ENCODE results near the gene UGT1A6.
"Not testable (repeated sequence)": the region's sequence is repeated elsewhere in the genome, so short reads cannot be mapped to it uniquely, and the experiment has no call there.

UGT1A6 gene

DNA sequence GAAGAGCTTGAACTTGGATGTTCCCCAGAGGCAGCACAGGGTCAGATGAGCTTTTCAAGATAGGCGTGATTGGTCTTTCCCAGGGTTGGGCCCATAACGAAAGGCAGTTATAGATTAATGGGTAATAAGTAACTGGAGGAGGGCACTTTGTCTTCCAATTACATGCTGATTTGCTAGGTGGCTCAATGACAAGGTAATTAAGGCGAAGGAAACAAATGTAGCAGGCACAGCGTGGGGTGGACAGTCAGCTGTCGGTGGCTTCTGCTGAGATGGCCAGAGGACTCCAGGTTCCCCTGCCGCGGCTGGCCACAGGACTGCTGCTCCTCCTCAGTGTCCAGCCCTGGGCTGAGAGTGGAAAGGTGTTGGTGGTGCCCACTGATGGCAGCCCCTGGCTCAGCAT, 25.9 kb downstream of the UGT1A6 start, which contains the start of gene UGT1A4:
Gene UGT1A4 (plus strand): TSS at position 185 of the 400 bp plus-strand sequence. CDS start 85 bp downstream, at position 270.
- DNase-seq (ENCODE audit: low read depth in 2 of 2): no peak

DNA sequence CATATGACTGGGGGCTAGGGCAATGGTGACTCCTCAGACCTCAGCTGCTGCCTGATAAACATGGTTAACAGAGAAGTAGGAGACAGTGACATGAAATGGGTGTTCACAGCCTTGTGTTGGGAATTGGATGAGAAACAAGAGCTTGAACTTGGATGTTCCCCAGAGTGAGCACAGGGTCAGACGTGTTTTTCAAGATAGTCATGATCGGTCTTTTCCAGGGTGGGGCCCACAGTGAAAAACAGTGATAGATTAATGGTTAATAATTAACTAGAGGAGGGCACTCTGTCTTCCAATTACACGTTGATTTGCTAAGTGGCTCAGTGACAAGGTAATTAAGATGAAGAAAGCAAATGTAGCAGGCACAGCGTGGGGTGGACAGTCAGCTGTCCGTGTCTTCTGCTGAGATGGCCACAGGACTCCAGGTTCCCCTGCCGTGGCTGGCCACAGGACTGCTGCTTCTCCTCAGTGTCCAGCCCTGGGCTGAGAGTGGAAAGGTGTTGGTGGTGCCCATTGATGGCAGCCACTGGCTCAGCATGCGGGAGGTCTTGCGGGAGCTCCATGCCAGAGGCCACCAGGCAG, 36.1 kb downstream of the UGT1A6 start, which contains the start of gene UGT1A3:
Gene UGT1A3 (plus strand): TSS at position 320 of the 579 bp plus-strand sequence. CDS start 85 bp downstream, at position 405.
- DNase-seq (ENCODE audit: low read depth in 2 of 2): no peak

DNA sequence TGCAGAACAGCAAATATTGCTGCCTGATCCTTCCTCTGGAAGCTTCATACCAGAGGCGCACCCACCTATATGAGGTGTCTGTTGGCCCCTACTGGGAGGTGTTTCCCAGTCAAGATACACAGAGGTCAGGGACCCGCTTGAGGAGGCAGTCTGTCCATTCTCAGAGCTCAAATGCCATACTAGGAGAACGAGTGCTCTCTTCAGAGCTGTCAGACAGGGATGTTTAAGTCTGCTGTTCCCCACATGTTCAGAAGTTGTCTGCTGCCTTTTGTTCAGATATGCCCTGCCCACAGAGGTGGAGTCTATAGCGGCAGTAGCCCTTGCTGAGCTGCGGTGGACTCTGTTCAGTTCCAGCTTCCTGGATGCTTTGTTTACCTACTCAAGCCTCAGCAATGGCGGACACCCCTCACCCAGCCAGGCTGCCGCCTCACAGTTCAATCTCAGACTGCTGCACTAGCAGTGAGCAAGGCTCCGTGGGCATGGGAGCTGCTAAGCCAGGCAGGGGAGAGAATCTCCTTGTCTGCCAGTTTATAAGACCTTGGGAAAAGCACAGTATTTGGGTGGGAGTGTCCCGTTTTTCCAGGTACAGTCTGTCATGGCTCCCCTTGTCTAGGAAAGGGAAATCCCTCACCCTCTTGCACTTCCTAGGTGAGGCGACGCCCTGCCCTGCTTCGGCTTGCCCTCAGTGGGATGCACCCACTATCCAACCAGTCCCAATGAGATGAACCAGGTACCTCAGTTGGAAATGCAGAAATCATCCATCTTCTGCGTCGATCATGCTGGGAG, 44.4 kb downstream of the UGT1A6 start:
- DNase-seq (ENCODE audit: low read depth in 2 of 2): not testable (repeated sequence)

DNA sequence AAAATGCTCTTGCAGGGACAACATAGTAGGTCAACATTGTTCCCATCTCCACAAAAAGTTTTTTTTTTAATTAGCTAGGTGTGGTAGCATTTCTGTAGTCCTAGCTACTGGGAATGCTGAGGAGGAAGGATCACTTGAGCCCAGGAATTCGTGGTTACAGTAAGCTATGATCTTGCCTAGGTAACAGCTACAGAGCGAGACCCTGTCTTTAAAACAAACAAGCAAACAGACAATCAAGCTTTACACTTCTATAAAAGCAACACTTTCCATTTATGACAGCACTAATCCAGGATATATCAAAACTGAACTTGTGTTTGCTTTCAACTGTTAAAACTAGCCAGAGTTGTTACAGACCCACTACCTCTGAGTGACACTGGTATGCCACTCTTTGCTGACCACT, 48.2 kb downstream of the UGT1A6 start:
- no peak for DNase-seq (ENCODE audit: low read depth in 2 of 2)

DNA sequence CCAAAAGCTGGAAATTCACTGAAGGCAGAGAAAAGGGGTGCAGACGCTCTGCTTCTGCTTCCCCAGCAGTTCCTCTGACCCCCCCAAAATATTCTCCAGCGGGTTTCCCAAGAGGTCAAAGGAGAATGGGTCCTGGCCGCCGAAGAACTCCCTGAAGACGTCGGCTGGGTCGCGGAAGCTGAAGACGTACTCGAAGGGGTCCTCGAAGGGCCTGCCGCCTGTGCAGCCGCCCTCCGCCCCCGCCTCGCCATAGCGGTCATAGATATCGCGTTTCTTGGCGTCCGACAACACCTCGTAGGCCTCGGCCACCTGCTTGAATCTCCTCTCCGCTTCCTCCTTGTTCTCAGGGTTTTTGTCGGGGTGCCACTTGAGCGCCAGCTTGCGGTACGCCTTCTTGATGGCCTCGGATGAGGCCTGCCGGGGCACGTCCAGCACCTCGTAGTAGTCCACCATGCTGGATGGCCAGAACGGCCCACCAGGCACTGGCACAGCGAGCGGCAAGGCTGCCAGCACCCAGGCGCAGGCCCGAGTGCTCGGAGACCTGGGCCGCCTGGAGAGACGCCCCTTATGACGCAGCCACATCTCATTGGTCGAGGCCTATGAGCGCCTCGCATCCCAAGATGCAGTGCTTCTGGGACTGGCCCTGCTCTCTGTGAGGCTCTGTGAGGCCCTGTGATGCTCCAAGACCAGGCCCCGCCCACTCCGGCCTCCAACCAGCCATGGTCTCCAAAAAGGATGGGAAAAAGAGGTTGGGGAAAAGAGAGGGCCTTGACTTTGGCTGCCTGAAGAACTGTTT, 51.0 kb downstream of the UGT1A6 start:
- DNase-seq (ENCODE audit: low read depth in 2 of 2): no peak

DNA sequence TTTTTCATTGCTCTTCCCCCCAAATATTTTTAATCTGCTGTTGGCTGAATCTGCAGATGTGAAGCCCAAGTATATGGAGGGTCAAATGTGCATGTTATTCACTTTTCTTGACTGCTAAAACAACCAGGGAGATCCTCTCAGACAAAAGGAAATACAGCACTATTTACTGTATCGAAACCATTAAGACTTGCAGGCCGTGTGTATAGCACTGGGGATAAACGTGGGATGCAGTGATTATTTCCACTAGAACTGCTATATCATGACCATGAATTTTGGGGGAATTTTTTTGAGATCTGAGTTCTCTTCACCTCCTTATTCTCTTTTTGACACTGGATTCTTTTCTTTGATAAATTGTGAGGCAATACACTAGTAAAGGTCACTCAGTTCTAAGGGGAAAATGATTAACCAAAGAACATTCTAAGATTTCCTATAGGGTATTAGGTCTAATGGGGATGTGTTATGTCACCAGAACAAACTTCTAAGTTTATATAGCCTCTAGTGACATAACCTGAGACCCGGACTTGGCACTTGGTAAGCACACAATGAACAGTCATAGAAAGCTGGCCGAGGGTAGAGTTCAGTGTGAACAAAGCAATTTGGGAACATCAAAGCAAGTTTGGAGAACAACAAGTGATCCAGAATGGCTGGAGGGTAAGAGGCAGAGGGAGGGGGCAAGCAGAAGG, 52.5 kb downstream of the UGT1A6 start:
- DNase-seq (ENCODE audit: low read depth in 2 of 2): no peak

DNA sequence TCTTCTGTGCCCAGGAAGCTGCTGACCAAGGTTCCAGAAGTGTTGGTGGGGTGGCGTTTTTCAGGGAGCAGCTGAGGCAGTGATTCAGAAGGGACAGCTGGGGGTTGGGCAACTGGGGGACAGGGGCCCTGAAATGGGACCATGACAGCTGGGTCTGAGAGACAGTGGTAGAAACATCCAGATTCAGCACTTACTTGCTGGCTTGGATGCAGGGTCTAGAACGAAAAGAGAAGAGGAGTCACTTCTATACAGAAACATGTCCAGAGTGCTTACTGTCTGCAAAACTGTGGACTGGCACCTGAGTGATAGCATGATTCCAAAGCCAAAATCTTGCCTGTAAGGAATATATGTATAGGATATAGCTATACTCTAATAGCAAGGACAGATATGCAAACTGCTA, 53.1 kb downstream of the UGT1A6 start:
- not testable (repeated sequence) for DNase-seq (ENCODE audit: low read depth in 2 of 2)

DNA sequence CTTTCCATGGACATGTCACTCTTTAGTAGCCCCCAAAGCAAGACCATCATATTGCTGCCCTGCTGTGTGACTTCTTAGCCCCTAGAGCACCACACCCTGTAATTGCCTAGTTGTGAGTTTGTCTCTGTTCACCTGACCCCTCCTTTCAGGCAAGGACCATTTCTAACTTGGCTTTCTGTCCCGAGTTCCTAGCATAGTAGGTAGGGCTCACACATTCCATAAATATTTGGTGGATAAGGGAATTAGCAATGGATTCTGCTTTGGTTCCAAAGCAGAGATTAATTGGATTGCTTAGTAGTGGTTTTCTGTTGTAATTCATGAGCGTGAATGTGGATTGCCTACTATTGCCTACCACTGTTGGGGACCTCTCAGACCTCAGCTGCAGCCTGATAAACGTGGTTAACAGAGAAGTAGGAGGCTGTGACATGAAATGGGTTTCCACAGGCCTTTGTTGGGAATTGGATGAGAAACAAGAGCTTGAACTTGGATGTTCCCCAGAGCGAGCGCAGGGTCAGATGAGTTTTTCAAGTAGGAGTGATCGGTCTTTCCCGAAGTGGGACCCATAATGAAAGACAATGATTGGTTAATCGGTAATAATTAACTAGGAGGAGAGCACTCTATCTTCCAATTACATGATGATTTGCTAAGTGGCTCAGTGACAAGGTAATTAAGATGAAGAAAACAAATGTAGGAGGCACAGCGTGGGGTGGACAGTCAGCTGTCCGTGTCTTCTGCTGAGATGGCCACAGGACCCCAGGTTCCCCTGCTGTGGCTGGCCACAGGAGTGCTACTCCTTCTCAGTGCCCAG, 54.0 kb downstream of the UGT1A6 start:
- no peak for DNase-seq (ENCODE audit: low read depth in 2 of 2)

DNA sequence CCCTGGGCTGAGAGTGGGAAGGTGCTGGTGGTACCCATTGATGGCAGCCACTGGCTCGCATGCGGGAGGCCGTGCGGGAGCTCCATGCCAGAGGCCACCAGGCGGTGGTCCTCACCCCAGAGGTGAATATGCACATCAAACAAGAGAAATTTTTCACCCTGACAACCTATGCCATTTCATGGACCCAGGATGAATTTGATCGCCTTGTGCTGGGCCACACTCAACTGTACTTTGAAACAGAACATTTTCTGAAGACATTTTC, 54.5 kb downstream of the UGT1A6 start:
- DNase-seq (ENCODE audit: low read depth in 2 of 2): no peak

DNA sequence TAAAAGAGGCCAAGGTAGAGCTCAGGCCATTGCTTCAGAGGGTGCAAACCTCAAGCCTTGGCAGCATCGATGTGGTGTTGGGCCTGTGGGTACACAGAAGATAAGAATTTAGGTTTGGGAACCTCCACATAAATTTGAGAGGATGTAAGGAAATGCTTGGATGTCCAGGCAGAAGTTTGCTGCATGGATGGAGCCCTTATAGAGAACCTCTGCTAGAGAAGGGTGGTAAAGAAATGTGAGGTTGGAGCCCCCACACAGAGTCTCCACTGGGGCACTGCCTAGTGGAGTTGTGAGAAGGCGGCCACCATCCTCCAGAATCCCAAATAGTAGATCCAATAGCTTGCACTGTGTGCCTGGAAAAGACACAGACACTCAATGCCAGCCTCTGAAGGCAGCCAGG, 58.0 kb downstream of the UGT1A6 start:
- not testable (repeated sequence) for DNase-seq (ENCODE audit: low read depth in 2 of 2)

DNA sequence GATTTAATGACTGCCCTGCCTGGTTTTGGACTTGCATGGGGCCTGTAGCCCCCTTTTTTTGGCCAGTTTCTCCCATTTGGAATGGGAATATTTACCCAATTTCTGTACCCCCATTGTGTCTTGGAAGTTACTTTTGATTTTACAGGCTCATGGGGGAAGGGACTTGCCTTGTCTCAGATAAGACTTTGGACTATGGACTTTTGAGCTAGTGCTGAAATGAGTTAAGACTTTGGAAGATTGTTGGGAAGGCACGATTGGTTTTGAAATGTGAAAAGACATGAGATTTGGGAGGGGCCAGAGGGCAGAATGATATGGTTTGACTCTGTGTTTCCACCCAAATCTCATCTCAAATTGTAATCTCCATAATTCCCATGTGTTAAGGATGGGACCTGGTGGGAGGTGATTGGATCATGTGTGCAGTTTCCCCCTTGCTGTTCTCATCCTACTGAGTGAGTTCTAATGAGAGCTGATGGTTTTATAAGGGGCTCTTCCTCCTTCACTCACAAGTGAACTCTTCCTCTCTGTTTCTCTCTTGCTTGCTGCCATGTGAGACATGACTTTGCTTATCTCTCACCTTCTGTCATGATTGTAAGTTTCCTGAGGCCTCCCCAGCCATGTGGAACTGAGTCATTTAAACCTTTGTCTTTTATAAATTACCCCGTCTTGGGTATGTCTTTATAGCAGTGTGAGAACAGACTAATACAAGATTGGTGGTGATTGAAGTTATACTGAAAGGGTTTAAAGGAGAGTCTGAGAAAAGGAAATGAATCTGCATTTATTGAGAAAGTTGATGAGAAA, 58.7 kb downstream of the UGT1A6 start:
- DNase-seq (ENCODE audit: low read depth in 2 of 2): not testable (repeated sequence)

DNA sequence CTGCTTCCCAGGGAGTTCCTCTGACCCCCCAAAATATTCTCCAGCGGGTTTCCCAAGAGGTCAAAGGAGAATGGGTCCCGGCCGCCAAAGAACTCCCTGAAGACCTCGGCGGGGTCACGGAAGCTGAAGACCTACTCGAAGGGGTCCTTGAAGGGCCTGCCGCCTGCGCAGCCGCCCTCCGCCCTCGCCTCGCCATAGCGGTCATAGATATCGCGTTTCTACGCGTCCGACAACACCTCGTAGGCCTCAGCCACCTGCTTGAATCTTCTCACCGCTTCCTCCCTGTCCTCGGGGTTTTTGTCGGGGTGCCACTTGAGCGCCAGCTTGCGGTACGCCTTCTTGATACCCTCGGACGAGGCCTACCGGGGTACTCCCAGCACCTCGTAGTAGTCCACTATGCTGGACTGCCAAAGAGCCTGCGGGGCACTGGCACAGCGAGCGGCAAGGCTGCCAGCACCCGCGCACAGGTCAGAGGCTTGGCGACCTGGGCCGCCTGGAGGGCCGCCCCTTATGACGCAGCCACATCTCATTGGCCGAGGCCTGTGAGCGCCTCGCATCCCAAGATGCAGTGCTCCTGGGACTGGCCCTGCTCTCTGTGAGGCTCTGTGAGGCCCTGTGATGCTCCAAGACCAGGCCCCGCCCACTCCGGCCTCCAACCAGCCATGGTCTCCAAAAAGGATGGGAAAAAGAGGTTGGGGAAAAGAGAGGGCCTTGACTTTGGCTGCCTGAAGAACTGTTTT, 62.4 kb downstream of the UGT1A6 start:
- DNase-seq (ENCODE audit: low read depth in 2 of 2): no peak

DNA sequence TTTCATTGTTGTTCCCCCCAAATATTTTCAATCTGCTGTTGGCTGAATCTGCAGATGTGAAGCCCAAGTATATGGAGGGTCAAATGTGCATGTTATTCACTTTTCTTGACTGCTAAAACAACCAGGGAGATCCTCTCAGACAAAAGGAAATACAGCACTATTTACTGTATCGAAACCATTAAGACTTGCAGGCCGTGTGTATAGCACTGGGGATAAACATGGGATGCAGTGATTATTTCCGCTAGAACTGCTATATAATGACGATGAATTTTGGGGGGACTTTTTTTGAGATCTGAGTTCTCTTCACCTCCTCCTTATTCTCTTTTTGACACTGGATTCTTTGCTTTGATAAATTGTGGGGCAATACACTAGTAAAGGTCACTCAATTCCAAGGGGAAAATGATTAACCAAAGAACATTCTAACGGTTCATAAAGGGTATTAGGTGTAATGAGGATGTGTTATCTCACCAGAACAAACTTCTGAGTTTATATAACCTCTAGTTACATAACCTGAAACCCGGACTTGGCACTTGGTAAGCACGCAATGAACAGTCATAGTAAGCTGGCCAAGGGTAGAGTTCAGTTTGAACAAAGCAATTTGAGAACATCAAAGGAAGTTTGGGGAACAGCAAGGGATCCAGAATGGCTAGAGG, 63.9 kb downstream of the UGT1A6 start:
- no peak for DNase-seq (ENCODE audit: low read depth in 2 of 2)

DNA sequence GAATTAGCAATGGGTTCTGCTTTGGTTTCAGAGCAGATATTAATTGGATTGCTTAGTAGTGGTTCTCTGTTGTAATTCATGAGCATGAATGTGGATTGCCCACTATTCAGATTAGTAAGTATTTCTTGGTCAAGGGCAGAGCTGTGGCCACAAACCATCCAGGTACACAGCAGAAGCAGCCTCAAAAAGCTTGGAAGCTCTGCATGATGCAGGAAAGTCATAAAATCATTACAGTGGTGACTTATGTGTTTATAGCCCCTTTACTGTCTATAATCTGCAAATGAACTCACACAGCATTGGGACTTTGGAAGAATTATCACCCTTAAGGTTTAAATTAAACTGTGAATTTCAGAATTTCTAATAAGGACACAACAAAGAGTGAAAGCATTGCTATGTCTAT, 65.5 kb downstream of the UGT1A6 start:
- no peak for DNase-seq (ENCODE audit: low read depth in 2 of 2)

DNA sequence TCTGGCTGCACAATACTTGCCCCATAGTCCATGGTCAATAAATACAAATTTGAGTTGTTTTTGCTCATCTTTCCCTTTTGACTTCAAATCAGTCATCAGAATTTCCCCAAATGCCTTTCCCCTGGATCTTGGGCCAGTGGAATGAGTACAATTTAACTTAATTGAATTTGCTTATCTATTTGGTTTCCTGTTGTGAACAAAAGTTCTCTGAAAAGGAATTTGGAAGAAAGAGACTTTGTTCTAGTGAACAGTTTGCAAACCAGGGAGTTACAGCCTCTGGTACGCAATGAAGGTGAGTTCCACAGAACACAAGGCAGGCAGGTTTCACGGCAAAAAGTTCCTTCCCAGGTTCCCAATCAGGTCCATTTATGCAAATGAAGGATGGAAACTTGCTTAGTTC, 66.2 kb downstream of the UGT1A6 start:
- DNase-seq (ENCODE audit: low read depth in 2 of 2): no peak

DNA sequence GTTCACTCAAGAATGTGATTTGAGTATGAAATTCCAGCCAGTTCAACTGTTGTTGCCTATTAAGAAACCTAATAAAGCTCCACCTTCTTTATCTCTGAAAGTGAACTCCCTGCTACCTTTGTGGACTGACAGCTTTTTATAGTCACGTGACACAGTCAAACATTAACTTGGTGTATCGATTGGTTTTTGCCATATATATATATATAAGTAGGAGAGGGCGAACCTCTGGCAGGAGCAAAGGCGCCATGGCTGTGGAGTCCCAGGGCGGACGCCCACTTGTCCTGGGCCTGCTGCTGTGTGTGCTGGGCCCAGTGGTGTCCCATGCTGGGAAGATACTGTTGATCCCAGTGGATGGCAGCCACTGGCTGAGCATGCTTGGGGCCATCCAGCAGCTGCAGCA, 67.4 kb downstream of the UGT1A6 start, which contains the start of gene UGT1A1:
Gene UGT1A1 (plus strand): TSS at position 228 of the 400 bp plus-strand sequence. CDS start 18 bp downstream, at position 246.
- no peak for DNase-seq (ENCODE audit: low read depth in 2 of 2)

DNA sequence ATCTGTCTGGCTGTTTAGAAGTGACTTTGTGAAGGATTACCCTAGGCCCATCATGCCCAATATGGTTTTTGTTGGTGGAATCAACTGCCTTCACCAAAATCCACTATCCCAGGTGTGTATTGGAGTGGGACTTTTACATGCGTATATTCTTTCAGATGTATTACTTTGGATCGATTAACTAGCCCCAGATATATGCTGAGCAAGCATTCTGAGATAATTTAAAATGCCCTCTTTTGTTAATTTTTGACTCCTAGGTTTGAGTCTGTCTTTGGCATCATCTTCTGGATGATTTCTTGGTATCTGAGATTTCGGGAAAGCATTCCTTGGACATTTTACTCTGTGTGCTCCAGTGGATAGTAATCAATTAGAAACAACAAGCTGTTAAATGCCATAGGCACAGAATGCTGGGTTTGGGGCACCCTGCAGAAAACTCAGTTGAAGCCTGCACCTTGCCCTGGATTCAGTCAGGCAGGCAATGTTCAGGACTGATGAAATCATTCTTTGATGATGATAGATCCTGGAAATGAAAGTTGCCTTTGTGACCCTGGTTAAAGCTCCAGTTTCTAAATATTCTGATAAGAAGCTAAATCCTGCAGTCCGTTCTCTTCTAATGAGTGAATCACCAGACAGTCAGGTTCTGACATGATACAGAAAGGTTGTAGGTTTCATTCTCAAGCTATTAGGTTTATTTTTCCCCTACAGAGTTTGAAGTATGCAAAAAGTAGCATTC, 68.5 kb downstream of the UGT1A6 start:
- no peak for DNase-seq (ENCODE audit: low read depth in 2 of 2)

DNA sequence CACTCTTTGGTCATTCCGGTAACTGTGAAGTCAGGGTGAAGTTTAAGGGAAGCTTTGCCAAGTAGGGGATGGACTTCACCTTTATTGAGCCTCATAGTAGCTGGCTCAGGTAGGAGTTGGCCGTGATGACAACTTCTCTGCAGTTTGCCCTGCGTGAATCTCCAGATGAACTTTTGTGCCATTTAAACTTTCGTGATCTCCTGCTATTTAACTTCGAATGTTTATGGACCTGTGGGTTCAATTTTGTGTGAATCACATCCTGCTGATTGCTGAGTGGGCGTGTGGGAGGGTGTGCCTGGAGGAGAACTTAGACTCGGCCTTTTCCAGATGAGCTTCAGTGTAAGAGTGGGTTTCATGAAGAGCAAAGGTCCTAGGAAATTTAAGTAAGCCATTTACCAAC, 71.6 kb downstream of the UGT1A6 start:
- no peak for DNase-seq (ENCODE audit: low read depth in 2 of 2)
